A549 treated with CpdA at 1 μM for 4 hours (cell line): ENCODE data around the gene SIRT2. TPM values are rescaled to one million over a fixed set of nuclear protein-coding genes. Genes with fewer than 3 reads are reported as not detected.

Experiments
- total RNA-seq: library from RNA; stranded (reverse); fragments of 200-300 nt; extraction: Qiagen RNA extraction; gene quantifications from 5 replicates; pipeline ENCODE4 v1.2.3, GENCODE V29; 2022; ENCODE audit warnings: low read depth

Gene SIRT2
- 34.8 to 39.9 TPM (median 36.1 TPM) in 5 replicates for total RNA-seq

DNA sequence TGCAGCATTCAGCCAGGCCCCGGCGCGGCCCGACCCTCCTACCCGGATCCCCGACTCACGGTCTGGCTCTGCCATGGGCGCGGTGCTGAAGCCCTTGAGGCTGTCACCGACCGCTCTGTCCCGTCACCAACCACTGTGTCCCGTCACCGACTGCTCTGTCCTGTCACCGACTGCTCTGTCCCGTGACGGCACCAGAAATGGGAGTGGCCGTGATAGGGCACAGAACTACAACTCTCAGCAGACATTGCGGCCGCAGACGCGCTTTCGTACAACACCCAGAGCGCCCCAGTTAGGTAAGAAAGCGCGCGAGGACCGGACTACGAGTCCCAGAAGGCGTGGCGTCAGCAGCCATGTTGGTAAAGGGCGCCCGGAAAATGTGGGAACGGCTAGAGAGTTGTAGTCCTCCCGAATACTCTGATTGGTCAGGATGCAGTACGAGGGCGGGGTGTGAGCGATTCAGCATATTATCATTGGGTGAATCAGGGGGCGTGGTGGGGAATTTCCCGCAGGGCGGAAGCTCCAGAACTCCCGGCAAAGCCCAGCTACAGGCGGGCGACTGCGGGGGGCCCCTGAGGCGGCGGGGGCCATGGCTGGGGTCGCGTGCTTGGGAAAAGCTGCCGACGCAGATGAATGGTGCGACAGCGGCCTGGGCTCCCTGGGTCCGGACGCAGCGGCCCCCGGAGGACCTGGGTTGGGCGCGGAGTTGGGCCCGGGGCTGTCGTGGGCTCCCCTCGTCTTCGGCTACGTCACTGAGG is at the start of gene SIRT2, which contains the start of gene NFKBIB:
SIRT2 (minus strand) TSS at position 172 of the 755 bp plus-strand sequence; CDS start at position 75, 97 bp downstream.
NFKBIB (plus strand) TSS at position 523 of the 755 bp plus-strand sequence; CDS start at position 587, 64 bp downstream.

DNA sequence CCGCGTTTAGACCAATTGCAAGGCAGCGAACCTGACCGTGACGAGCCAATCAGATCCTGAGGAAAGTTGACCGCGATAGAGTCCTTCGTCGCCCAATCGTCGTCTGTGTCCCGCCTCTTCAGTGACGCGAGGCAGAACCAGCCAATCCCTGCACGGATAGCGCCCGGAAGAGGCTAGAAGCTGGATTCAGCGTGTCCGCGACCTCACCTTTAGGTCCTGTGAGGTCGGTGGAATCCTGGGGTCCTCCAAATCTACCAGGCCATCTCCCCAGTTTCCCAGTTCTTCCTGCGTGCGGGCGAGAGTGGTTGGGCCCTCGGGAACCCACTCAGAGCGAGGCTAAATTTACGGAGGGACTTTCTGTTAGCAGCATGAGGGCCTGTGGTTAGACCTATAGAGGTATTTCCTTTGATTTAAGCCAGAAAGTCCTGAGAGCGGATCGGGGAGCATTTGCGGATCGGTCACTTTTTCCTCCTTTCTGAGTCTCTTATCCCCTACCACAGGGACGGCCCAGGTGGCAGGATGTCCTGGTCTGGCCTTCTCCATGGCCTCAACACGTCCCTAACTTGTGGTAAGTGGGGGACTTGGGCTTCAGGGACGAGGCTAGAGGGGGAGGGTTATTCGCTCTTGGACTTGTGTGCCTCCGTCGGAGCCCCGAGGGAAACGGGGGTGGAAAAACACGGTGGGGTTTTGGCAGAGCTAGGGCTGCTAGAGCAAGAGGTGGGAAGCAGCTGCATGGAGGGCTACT is 31.5 kb upstream of the SIRT2 start, which contains the start of gene MRPS12:
MRPS12 (plus strand) TSS at position 169 of the 745 bp plus-strand sequence; CDS start at position 520, 351 bp downstream.

DNA sequence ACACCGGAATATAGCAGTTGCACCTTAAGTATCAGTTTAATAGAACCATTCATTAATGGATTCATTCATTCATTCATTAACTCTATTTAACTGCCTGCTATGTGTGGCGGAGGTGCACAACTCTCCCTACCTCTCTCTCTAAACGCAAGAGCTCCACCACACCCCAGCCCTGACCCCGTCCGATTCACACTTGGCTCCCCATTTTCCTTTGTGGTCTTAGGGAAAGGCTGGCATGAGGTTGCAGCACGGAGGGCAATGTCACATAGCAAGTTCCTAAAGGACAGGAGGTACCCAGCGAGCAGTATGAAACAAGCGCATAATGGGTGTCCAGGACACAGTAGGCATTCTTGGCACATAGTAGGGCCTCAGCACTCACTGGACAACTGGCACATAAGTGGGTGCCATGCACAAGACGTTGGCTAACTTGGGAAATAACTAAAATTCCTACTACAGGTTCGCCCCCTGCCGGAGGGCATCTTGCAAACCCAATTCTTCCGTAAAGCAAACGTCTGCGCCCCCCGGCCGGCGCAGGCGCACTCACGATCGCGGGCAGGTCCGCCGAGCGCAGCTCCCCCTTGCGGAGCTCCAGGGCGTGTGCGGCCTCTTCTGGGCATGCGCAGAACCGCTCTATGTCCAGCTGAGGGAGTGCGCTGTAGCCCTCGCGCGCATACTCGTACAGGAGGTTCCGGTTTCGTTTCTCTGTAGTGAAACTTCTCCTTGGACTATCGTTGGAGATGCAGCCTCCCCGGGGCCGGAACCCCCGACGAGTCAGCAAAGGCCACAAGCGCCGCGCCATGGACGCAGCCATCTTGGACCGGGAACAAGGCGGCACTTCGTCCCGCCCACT is 30.7 kb upstream of the SIRT2 start, which contains the start of gene SARS2:
SARS2 (minus strand) TSS at position 835 of the 847 bp plus-strand sequence; CDS start at position 808, 27 bp downstream.

DNA sequence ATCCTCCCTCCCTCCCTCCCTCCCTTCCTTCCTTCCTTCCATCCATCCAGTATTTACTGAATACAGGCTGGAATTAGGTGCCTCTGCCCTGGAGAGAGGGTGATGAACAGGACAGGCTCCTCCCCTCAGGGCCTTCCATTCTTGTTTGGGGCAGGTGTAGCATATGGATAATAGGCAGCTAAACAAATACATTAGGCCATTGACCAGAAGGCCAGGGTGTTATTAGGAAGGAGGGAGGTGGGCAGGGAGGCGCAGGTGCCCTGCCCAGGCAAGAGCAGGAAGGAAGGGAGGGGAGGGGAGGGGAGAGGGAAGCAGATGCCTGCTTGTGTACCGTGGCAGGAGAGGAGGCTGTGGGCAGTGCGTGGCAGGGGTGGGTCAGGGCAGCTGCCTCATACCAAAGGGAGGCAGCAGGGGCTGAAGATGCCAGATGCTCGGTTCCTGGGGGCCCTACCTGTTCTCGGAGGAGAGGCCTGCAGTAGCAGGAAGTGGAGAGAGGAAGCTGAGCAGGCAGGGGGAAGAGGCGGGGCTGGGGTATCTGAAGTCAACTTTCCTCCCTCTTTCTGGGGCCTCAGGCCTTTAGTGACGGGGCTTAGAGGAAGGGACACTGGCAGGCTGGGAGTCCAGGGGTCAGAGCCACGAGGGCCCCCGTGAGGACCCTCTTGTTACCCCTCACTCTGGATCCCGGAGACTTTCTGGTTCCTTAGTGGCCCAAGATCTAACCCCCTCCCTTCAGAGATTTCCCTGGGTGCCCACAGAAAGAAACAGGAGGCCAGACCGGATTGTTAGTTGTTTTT is 21.4 kb downstream of the SIRT2 start, which contains the start of gene RINL:
RINL (minus strand) TSS at position 495 of the 794 bp plus-strand sequence. CDS start 1,533 bp downstream, outside the sequence.

DNA sequence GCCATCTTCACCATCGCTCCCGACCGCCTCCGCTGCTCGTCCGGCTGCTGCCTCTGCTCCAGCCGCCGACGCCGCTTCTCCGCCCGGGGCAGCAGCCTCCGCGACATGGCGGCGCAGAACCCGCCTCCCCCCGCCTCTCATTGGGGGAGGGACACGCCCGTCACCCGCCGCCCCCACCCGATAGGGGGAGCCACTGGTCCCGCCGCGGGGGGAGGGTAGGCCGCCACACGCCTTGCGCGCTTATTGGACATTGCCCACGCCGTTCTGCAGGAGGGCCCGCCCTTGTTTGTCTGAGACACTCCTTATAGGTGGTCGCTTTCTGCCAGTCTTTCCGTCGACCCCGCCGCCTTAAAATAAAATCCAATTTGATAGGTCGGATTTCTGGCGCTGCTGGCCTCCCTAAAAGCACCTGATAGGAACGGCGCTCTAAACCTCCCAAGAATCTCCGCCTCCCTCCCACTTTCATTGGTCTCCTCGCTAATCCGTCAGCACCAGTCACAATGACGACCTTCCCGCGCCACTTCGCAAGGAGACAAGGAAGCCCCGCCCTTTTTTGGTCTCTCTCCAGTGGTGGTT is 49.5 kb downstream of the SIRT2 start, which contains the start of gene HNRNPL:
HNRNPL (minus strand) TSS at position 127 of the 576 bp plus-strand sequence; CDS start at position 107, 20 bp downstream.

Other genes starting within 250 kb of the SIRT2 start
- gene CAPN12, start 155.1 kb downstream of the SIRT2 start, total RNA-seq: 4.8 to 7.1 TPM (median 5.9 TPM) in 5 replicates
- gene LGALS7, start 126.1 kb downstream of the SIRT2 start, total RNA-seq: 0.32 TPM in 1 of 5 replicates, not detected in the others
- gene LGALS7B, start 110.4 kb downstream of the SIRT2 start, total RNA-seq: 0.37 to 0.65 TPM (median 0.56 TPM) in 3 of 5 replicates, not detected in the others
- 0.50 to 1.1 TPM (median 0.72 TPM) in 5 replicates for gene LGALS4, start 86.7 kb downstream of the SIRT2 start, total RNA-seq
- 286 to 383 TPM (median 290 TPM) in 5 replicates for gene ECH1, start 67.8 kb downstream of the SIRT2 start, total RNA-seq
- gene HNRNPL, start 49.6 kb downstream of the SIRT2 start, total RNA-seq: 350 to 371 TPM (median 363 TPM) in 5 replicates
- 2.6 to 3.6 TPM (median 2.8 TPM) in 5 replicates for gene RINL, start 21.3 kb downstream of the SIRT2 start, total RNA-seq
- 68.2 to 127 TPM (median 105 TPM) in 5 replicates for gene NFKBIB, start 351 bp upstream of the SIRT2 start, total RNA-seq
- gene CCER2, start 12.6 kb upstream of the SIRT2 start, total RNA-seq: 0.76 to 1.3 TPM (median 0.89 TPM) in 5 replicates
- 48.1 to 58.7 TPM (median 56.2 TPM) in 5 replicates for gene SARS2, start 31.1 kb upstream of the SIRT2 start, total RNA-seq
- 205 to 327 TPM (median 291 TPM) in 5 replicates for gene MRPS12, start 31.3 kb upstream of the SIRT2 start, total RNA-seq
- gene FBXO17, start 76.1 kb upstream of the SIRT2 start, total RNA-seq: 70.5 to 99.5 TPM (median 87.1 TPM) in 5 replicates
- gene FBXO27, start 132.9 kb upstream of the SIRT2 start, total RNA-seq: 5.0 to 8.3 TPM (median 7.5 TPM) in 5 replicates
- gene ACP7, start 184.8 kb upstream of the SIRT2 start, total RNA-seq: 0.15 to 0.19 TPM (median 0.17 TPM) in 5 replicates
- 96.5 to 129 TPM (median 118 TPM) in 5 replicates for gene PAK4, start 226.2 kb upstream of the SIRT2 start, total RNA-seq